ENCODE results near the gene DMXL2.
"Not testable (repeated sequence)": the region's sequence is repeated elsewhere in the genome, so short reads cannot be mapped to it uniquely, and the experiment has no call there.

Gene DMXL2

DNA sequence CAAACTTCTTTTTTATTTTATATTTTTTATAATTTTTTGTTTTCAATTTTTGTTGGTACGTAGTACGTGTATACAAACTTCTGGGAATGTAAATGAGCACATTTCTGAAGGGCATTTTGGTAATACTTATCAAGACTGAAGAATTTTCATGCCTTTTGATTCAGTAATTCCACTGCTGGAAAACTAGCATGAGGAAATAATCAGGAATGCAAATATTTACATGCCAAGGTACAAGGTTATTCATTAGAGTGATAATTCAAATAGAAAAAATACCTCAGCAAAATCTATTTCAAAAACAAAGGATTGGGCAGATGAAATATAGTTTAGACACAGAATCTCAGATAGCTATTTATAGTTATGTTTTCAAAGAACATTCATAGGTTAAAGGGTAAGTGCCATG lies 128.7 kb downstream of the DMXL2 start:
- DNase-seq (ENCODE audit: low spot score) = no peak

DNA sequence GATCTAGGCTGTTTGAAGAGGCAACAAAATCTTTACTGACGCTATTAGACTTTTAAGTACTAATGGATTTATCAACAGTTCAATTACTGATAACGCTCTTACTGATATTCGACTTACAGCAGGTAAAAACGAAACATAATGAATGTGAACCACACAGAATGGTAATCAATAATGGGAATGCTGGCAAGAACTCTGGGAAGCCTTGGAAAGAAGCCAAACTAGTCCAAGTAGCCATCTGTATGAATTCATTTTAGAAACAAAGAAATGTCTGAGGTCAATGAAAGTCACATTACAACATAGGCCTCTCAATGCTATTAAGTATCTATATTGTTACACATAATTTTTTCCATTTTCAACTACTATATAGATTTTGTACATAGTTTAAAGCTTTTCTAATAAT lies 130.0 kb downstream of the DMXL2 start:
- DNase-seq (ENCODE audit: low spot score) = no peak

GRCh38 chr15:51491941-51492340 lies 130.6 kb downstream of the DMXL2 start:
- DNase-seq (ENCODE audit: low spot score) = no peak

DNA sequence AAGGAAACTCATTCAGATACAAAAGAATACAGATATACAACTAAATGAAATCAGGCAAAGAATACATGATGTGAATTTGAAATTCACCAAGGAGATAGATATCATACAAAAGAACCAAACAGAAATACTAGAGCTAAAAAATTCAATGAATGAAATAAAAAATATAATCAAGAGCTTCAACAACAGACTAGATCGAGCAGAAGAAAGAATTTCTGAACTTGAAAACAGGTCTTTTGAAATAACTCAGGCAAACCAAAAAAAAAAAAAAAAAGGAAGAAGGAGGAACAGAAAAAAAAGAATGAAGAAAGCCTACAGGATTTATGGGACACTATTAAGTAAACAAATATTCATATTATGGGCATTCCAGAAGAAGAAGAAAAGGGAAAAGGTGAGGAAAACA lies 137.8 kb downstream of the DMXL2 start:
- DNase-seq (ENCODE audit: low spot score) = no peak

- DNase-seq (ENCODE audit: low spot score) = no peak
Measured at GRCh38 chr15:51483985-51484384, 138.6 kb downstream of the DMXL2 start.

- no peak for DNase-seq (ENCODE audit: low spot score)
Measured at GRCh38 chr15:51483520-51483919, 139.1 kb downstream of the DMXL2 start.

DNA sequence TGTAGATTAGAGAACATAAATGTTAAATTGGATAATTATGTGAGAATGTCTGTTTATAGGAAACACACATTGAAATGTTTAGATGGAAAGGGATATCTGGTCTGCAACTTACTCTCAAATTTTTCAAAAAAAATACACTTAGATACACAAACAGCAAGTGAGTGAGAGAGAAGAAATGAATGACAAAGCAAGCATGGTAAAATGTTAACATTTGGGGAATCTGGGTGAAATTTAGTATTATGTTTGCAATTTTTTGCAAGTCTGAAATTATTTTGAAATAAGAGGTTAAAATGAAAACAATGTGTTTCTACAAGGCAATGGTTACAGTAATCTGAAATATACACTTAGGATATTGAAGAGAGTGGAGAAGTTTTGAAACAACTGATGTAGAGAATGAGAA lies 146.8 kb downstream of the DMXL2 start:
- no peak for DNase-seq (ENCODE audit: low spot score)

DNA sequence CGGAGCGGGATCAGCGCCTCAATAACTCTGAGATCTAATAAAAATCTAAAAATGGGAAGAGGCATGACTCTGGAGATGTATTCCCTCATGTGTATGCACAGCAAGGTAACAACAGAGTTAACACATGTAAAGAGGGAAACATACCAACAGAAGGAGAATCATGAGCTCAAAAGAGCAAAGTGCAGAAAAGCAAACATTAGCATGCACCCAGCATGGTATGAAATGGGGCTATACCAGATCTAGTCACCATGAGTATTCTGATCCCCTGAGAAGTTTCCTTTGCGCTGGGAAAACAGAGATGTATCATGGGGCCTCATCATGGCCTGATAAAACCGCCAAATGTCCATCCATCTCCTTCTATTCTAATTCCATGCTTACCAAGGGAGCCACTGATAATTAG lies 152.1 kb downstream of the DMXL2 start:
- DNase-seq (ENCODE audit: low spot score) = no peak

- no peak for DNase-seq (ENCODE audit: low spot score)
Measured at GRCh38 chr15:51460796-51461195, 161.8 kb downstream of the DMXL2 start.

DNA sequence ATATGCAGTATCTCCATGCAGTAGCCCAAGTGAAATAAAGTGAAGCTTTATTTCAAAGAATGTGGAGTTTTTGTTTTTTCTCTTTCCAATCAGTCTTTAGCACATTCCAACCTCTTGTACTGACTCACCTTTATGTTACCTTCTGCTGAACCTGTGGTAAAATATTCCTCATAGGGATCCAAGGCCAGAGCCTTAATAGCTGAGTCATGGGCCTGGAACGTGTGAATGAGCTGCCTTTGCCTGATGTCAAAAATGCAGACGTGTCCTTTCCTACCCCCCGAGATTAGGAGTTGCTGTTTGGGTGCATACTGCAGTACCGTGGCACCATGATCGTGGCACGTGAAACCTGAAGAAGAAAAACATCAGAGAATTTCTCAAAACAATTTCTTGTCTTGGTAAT lies 172.6 kb downstream of the DMXL2 start:
- DNase-seq (ENCODE audit: low spot score) = no peak

- no peak for DNase-seq (ENCODE audit: low spot score)
Measured at GRCh38 chr15:51448622-51449399, 173.8 kb downstream of the DMXL2 start.

- DNase-seq (ENCODE audit: low spot score) = no peak
Measured at GRCh38 chr15:51447855-51448621, 174.5 kb downstream of the DMXL2 start.

DNA sequence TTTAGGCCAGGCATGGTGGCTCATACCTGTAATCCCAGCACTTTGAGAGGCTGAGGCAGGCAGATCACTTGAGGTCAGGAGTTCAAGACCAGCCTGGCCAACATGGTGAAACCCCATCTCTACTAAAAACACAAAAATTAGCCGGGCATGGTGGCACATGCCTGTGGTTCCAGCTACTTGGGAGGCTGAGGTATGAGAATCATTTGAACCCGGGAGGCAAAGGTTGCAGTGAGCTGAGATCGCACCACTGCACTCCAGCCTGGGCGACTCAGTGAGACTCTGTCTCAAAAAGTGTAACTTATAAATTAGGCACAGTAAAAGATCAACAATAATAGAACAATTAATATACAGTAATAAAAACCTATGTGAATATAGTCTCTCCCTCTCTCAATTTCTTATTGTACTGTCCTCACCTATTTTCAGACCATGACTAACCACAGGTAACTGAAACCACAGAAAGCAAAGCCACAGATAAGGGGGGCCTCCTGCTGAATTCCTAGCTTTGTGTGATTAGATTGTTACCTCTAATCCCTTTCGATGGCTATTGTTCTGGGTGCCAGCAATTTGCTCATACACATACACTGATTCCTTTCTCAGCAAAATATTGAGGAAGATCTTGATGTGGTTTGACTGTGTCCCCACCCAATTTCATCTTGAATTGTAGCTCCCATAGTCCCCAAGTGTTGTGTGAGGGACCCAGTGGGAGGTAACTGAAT lies 176.4 kb downstream of the DMXL2 start:
- not testable (repeated sequence) for DNase-seq (ENCODE audit: low spot score)

DNA sequence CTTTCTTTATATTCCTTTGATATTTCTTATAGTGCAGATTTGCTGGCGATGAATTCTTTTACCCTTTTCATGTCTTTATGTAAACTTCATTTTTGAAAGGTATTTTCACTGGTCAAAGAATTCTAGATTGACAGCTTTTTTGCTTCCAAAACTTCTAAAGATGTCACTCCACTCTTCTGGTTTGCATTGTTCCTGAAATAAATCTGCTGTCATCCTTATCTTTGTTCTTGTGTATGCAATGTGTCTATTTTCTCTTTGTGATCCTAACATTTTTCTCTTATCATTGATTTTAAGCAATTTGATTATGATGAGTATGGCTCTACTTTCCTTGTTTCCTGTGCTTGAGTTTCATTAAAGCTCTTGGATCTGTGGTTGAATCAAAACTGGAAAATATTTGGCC lies 177.8 kb downstream of the DMXL2 start:
- DNase-seq (ENCODE audit: low spot score) = no peak

- no peak for DNase-seq (ENCODE audit: low spot score)
Measured at GRCh38 chr15:51444112-51444511, 178.5 kb downstream of the DMXL2 start.

DNA sequence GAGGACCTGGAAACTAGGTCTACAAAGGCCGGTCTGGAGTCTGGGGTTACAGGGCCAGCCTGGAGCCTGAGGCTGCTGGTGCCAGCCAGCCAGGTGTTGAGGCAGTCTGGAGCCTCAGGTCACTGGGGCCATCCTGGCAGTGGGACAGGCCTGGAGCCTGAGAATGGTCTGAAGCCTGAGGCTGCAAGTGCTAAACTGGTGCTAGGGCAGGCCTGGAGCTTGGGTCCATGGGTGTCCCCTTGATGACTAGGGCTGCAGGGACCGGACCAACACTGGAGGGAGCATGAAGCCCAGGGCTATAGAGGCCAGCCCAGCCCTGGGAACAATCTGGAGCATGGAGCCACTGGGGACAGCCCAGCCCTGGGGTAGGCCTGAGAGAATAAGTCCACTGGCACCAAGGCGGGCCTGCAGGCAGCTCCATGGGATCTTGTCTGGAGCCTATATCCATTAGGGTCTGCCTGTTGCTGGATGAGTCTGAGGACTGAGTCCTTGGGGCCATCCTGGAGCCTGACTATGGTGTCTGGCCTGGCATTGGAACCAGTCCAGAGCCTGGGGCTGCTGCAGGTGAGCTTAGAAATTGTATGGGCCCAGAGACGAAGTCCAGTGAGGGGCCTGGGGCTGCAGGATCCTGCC lies 179.2 kb downstream of the DMXL2 start:
- DNase-seq (ENCODE audit: low spot score) = no peak

DNA sequence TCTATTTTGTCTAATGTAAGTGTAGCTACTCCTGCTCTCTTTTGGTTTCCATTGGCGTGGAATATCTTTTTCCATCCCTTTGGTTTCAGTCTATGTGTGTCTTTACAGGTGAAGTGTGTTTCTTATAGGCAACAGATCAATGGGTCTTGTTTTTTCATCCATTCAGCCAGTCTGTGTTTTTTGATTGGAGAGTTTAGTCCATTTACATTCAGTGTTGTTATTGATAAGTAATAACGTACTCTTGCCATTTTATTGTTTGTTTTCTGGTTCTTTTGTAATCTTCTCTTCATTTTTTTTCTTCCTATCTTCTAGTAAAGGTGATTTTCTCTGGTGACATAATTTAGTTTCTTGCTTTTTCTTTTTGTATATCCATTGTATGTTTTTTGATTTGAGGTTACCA lies 184.0 kb downstream of the DMXL2 start:
- DNase-seq (ENCODE audit: low spot score) = no peak

DNA sequence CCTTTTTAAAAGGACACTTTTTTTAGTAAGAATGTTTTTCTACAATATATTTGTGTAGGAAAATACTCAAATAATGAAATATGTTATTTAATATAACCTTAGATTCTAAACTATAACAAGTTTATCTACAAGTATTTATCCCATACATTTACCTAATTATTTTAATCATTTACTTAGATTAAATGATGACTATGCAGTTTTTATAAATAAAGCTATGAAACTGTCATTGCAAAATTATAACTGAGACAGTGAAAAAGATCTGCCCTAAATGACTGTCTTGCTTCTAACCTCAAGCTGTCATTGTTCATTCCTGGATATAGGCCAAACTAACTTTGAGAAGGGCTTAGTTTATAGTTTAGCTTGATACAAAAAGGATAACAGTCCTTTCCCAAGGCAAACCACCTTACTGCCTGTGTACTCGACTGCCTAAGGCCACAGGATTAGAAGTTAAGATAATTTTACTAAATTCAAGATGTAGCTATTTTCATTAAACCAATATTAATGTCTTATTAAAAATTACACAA lies 197.0 kb downstream of the DMXL2 start:
- no peak for DNase-seq (ENCODE audit: low spot score)

DNA sequence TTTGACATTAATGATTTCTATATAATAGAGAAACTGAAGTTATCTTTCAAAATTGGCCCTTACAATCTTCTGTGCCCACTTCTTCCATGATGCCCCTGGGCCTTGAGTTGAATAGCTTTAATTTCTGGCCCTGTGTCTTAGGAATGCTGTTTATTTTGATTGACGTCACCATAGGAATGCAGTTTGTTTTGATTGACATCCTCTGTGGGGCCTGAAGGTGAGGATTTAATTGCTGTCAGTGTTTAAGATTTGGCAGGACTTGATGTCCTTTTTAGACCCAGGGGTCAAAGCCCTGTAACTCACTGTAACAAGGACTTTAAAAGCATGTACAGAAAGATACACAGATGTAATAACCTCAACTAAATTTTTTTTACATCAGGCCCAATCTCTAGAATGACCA lies 197.8 kb downstream of the DMXL2 start:
- no peak for DNase-seq (ENCODE audit: low spot score)

DNA sequence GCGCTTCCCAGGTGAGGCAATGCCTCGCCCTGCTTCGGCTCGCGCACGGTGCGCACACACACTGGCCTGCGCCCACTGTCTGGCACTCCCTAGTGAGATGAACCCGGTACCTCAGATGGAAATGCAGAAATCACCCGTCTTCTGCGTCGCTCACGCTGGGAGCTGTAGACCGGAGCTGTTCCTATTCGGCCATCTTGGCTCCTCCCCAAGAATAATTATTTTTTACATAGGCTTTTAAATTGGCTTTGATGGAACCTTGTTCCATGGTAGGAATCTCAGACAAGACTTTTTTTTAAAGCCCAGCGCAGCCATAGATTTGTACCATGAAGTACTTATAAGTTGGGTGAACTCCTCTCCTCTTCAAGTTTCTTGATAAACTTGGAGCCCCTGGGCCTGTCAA lies 199.5 kb downstream of the DMXL2 start:
- not testable (repeated sequence) for DNase-seq (ENCODE audit: low spot score)

DNA sequence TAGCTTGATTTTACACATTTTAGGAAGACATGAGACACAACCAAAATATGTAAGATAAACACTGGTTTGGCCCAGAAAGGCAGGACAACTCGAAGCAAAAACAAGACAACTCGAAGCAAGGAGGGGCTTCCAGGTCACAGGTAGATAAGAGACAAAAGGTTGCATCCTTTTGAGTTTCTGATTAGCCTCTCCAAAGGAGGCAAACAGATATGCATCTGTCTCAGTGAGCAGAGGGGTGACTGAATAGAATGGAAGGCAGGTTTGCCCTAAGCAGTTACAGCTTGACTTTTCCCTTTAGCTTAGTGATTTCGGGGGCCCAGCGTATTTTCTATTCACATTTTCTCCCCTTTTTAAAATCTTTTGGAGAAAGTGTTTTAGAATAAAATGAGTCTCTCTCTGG lies 206.4 kb downstream of the DMXL2 start:
- no peak for DNase-seq (ENCODE audit: low spot score)

GRCh38 chr15:51414256-51414860 lies 208.2 kb downstream of the DMXL2 start:
- no peak for DNase-seq (ENCODE audit: low spot score)

All from germinal center (tissue), 1 donor.